ENCODE measurements around the gene CCR8. TPM values are rescaled to one million over a fixed set of nuclear protein-coding genes. Genes with fewer than 3 reads are reported as not detected.

The CCR8 gene
- total and polyA plus RNA-seq, 2 donors (not counting 1 experiment from before 2014, with no cell fraction given), result not detected

DNA sequence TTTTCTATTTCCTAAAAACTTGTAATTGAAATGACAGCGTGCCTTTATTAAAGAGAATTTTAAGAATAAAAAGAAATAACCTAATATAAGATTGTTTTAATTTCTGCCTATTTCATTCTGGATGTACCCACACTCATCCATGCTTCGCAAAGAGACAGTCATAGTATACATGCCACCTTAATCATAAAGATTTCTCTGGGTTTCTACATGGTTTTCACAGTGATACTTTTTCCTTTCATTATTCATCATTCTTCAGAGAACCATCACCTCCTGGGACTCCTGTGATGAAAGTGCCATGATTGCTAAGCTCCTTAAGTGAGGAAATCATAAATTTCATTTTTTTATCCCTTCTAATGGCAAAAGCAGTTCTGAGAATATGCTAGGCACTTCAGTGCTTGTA, 4.3 kb upstream of the CCR8 start:
- TF ChIP-seq EZH2 (IDR thresholded peaks at IDR 0.05; ENCODE audit: borderline replicate concordance, insufficient read depth, low read depth, low read length, poor library complexity, severe bottlenecking), result no peak
- TF ChIP-seq, protein P1, sequence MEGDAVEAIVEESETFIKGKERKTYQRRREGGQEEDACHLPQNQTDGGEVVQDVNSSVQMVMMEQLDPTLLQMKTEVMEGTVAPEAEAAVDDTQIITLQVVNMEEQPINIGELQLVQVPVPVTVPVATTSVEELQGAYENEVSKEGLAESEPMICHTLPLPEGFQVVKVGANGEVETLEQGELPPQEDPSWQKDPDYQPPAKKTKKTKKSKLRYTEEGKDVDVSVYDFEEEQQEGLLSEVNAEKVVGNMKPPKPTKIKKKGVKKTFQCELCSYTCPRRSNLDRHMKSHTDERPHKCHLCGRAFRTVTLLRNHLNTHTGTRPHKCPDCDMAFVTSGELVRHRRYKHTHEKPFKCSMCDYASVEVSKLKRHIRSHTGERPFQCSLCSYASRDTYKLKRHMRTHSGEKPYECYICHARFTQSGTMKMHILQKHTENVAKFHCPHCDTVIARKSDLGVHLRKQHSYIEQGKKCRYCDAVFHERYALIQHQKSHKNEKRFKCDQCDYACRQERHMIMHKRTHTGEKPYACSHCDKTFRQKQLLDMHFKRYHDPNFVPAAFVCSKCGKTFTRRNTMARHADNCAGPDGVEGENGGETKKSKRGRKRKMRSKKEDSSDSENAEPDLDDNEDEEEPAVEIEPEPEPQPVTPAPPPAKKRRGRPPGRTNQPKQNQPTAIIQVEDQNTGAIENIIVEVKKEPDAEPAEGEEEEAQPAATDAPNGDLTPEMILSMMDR (IDR thresholded peaks at IDR 0.05), result no peak
- Mint-ChIP-seq H3K4me1 (peaks cover 5% of the 10 kb centered on the region), H3K4me3 (no peak overlapping the region), H3K9me3 (ENCODE audit: insufficient read depth) (no peaks in the 10 kb centered on the region), H3K27me3 (peaks cover 5% of the 10 kb centered on the region), H3K27ac (no peak overlapping the region)
- Histone ChIP-seq H2AFZ (ENCODE audit: insufficient read depth, low read depth, low read length, poor library complexity, severe bottlenecking) (no peak overlapping the region), H3K4me2 (replicated peaks; ENCODE audit: low read depth, low read length, poor library complexity, severe bottlenecking) (no peak overlapping the region), H3K36me3 (replicated peaks in 1 of 2; ENCODE audit: control extremely low read depth in 1 of 2, control insufficient read depth in 1 of 2, extremely low read depth in 1 of 2, insufficient read depth in 2 of 2, low read length in 1 of 2) (no peaks in the 10 kb centered on the region), H3K4me3 (ENCODE audit: control extremely low read depth in 1 of 5, extremely low read depth in 1 of 5, insufficient read depth in 1 of 5, low read depth in 2 of 5, low read length in 4 of 5) (no peak overlapping the region), H3K9ac (ENCODE audit: low read length) (no peak overlapping the region), H3K27me3 (replicated peaks in 1 of 4; ENCODE audit: control extremely low read depth in 1 of 4, control insufficient read depth in 3 of 4, insufficient read depth in 4 of 4, low read length in 3 of 4) (peaks cover 0 to 4% (median 0%) of the 10 kb centered on the region in 4 experiments), H3K4me1 (ENCODE audit: control insufficient read depth in 2 of 2, insufficient read depth in 2 of 2, low read length in 2 of 2) (no peaks in the 10 kb centered on the region), H3K27ac (ENCODE audit: low read length in 2 of 2) (no peak overlapping the region), H4K20me1 (ENCODE audit: control insufficient read depth, insufficient read depth, low read length, poor library complexity, severe bottlenecking) (no peaks in the 10 kb centered on the region), H3K9me3 (ENCODE audit: control extremely low read depth in 1 of 3, control insufficient read depth in 2 of 3, insufficient read depth in 1 of 3, low read length in 2 of 3) (no peaks in the 10 kb centered on the region), H3K79me2 (ENCODE audit: control insufficient read depth, insufficient read depth, low read length) (no peaks in the 10 kb centered on the region)
- WGBS (ENCODE audit: insufficient coverage), result no CpG with 5 or more reads among the region's 2 CpGs
- ATAC-seq (ENCODE audit: low read depth) (no peak), DNase-seq (no peak)
- intact Hi-C loops (cut with micrococcal nuclease), result no loop called here
- CTCF ChIA-PET, result no interaction called here
- POLR2A ChIA-PET, result no interaction called here

DNA sequence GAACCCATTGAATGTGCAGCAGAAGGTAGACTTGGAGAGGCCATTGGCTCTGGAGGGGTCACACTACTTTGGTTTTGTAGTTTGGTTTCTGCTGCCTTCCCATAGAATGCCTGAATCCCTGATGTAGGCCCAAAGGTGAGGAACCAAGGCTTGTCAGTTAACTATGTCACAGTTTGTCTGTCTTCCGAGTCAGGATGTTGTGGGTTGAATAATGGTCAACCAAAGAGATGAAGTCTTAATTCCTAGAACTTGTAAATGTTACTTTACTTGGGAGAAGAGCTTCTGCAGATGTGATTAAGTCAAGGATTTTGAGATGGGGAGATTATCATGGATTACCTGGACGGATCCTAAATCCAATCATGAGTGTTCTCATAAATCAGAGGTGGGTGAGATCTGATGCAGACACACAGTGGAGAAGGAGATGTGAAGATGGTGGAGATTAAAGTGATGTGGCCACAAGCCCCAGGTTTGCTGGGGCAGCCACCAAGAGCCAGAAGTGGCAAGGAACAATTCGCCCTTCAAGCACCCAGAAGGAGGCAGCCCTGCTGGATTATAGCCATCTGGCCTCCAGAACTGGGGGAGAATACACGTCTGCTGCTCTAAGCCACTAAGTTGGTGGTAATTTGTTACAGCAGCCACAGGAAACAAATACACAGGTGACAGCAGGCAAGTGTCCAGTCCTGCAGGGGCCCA, 2.3 kb upstream of the CCR8 start:
- TF ChIP-seq, protein P1 (IDR thresholded peaks at IDR 0.05), result no peak
- TF ChIP-seq EZH2 (IDR thresholded peaks at IDR 0.05; ENCODE audit: borderline replicate concordance, insufficient read depth, low read depth, low read length, poor library complexity, severe bottlenecking), result no peak
- ATAC-seq (ENCODE audit: low read depth), result no peak
- no peak overlapping the region for H2AFZ ChIP-seq (ENCODE audit: insufficient read depth, low read depth, low read length, poor library complexity, severe bottlenecking)
- no peaks in the 10 kb centered on the region for H4K20me1 ChIP-seq (ENCODE audit: control insufficient read depth, insufficient read depth, low read length, poor library complexity, severe bottlenecking)
- H3K4me1 Mint-ChIP-seq, result peaks cover 5% of the 10 kb centered on the region
- no peak overlapping the region for H3K4me3 Mint-ChIP-seq
- no peaks in the 10 kb centered on the region for H3K79me2 ChIP-seq (ENCODE audit: control insufficient read depth, insufficient read depth, low read length)
- H3K27ac Mint-ChIP-seq, result no peak overlapping the region
- no peak overlapping the region for H3K9ac ChIP-seq (ENCODE audit: low read length)
- H3K36me3 ChIP-seq (replicated peaks in 1 of 2; ENCODE audit: control extremely low read depth in 1 of 2, control insufficient read depth in 1 of 2, extremely low read depth in 1 of 2, insufficient read depth in 2 of 2, low read length in 1 of 2), result no peaks in the 10 kb centered on the region
- no peak overlapping the region for H3K27ac ChIP-seq (ENCODE audit: low read length in 2 of 2)
- H3K4me2 ChIP-seq (replicated peaks; ENCODE audit: low read depth, low read length, poor library complexity, severe bottlenecking), result no peak overlapping the region
- no peaks in the 10 kb centered on the region for H3K9me3 ChIP-seq (ENCODE audit: control extremely low read depth in 1 of 3, control insufficient read depth in 2 of 3, insufficient read depth in 1 of 3, low read length in 2 of 3)
- H3K4me1 ChIP-seq (ENCODE audit: control insufficient read depth in 2 of 2, insufficient read depth in 2 of 2, low read length in 2 of 2), result no peaks in the 10 kb centered on the region
- no peak overlapping the region for H3K4me3 ChIP-seq (ENCODE audit: control extremely low read depth in 1 of 5, extremely low read depth in 1 of 5, insufficient read depth in 1 of 5, low read depth in 2 of 5, low read length in 4 of 5)
- intact Hi-C loops (cut with micrococcal nuclease), result no loop called here
- ChIA-PET POLR2A (no interaction called here), CTCF (no interaction called here)
- H3K9me3 Mint-ChIP-seq (ENCODE audit: insufficient read depth), result no peaks in the 10 kb centered on the region
- no peak for DNase-seq
- WGBS (ENCODE audit: insufficient coverage), result 97% methylated on average over 4 of the region's 4 CpGs
- H3K27me3 Mint-ChIP-seq, result no peaks in the 10 kb centered on the region
- peaks cover 0 to 4% (median 0%) of the 10 kb centered on the region in 4 experiments for H3K27me3 ChIP-seq (replicated peaks in 1 of 4; ENCODE audit: control extremely low read depth in 1 of 4, control insufficient read depth in 3 of 4, insufficient read depth in 4 of 4, low read length in 3 of 4)

Measured in B cell (primary cell).